Osteoblast (primary cell): ENCODE data around the gene PFDN1. TPM values are rescaled to one million over a fixed set of nuclear protein-coding genes. Genes with fewer than 3 reads are reported as not detected.

Experiments used
- DNase-seq: peaks from one replicate; pipeline ENCODE4 v3.0.0; 2011; ENCODE audit warnings: low spot score, mixed read lengths; ENCODE audit not compliant: insufficient read length; ENCODE audit errors: missing footprints
- H2AFZ ChIP-seq: 2 replicates; pipeline ENCODE4 v1.6.0; 2011; ENCODE audit warnings: mild to moderate bottlenecking, low read length
- H3K27ac ChIP-seq: 2 replicates; pipeline ENCODE4 v1.5.1; 2011; ENCODE audit warnings: mild to moderate bottlenecking, low read depth, low read length, moderate library complexity
- H3K27me3 ChIP-seq: 2 replicates; pipeline ENCODE4 v1.6.0; 2012; ENCODE audit warnings: mild to moderate bottlenecking, control low read depth, inconsistent platforms, low read length, moderate library complexity; ENCODE audit not compliant: insufficient read depth
- H3K36me3 ChIP-seq: 2 replicates; pipeline ENCODE4 v1.5.1; 2011; ENCODE audit warnings: mild to moderate bottlenecking, low read length, control low read depth, moderate library complexity; ENCODE audit not compliant: insufficient read depth
- H3K4me1 ChIP-seq: 2 replicates; pipeline ENCODE4 v1.5.1; 2011; ENCODE audit warnings: mild to moderate bottlenecking, low read length, control low read depth, moderate library complexity; ENCODE audit not compliant: insufficient read depth
- H3K4me2 ChIP-seq: 2 replicates; pipeline ENCODE4 v1.6.0; 2011; ENCODE audit warnings: mild to moderate bottlenecking, low read length; ENCODE audit not compliant: insufficient read depth
- H3K4me3 ChIP-seq: fragments of 200-600 bp; sonication (generic); 3 replicates; pipeline ENCODE4 v1.5.1; 2012; ENCODE audit warnings: mild to moderate bottlenecking, low read length, inconsistent platforms; ENCODE audit not compliant: insufficient read depth
- H3K79me2 ChIP-seq: 2 replicates; pipeline ENCODE4 v1.6.0; 2012; ENCODE audit warnings: mild to moderate bottlenecking, low read length, control low read depth, inconsistent platforms; ENCODE audit not compliant: insufficient read depth
- H3K9me3 ChIP-seq: 2 replicates; pipeline ENCODE4 v1.5.1; 2011; ENCODE audit warnings: low read depth, low read length, control low read depth
- H4K20me1 ChIP-seq: 2 replicates; pipeline ENCODE4 v1.6.0; 2012; ENCODE audit warnings: mild to moderate bottlenecking, low read length, control low read depth; ENCODE audit not compliant: insufficient read depth
- total RNA-seq: library from RNA; depleted of rRNA; stranded (reverse); fragments of >200 nt; gene quantifications from 2 replicates; pipeline ENCODE4 v1.2.3, GENCODE V29; 2012
- TF ChIP-seq, protein P1 (sequence below): IDR thresholded peaks from 2 replicates; pipeline ENCODE4 v1.5.1; 2011; ENCODE audit warnings: mild to moderate bottlenecking, low read depth, low read length, moderate library complexity; ENCODE audit errors: extremely low read depth

PFDN1 gene
- total RNA-seq, 1 donor = 65.9 TPM

DNA sequence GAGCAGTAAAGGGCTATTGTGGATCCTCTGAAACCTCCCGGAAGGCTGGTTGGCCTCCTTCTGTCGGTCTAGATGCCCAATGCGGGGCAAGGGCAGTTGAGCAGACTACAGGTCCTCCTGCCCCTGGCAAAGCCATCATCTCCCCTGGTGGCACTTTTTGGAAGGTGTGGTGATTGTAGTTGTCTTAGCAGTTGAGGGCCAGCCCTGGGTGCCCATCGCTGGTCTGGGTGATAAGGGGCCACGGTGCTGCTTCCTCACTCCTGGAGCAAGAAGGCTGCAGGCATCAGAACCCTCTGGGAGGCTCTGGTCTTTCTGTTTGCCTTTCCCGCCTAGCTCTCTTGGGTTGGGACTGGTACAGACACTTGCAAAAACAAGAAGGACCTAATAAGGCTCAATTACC lies 64.1 kb downstream of the PFDN1 start:
- DNase-seq = no peak
- no peak overlapping the region for H3K4me2 ChIP-seq
- no peaks in the 10 kb centered on the region for H3K9me3 ChIP-seq
- H3K4me3 ChIP-seq = no peak overlapping the region
- H2AFZ ChIP-seq = no peak overlapping the region
- peaks cover 16% of the 10 kb centered on the region for H4K20me1 ChIP-seq
- H3K79me2 ChIP-seq = peaks cover 15% of the 10 kb centered on the region
- peaks cover 2% of the 10 kb centered on the region for H3K36me3 ChIP-seq
- no peaks in the 10 kb centered on the region for H3K27me3 ChIP-seq
- peaks cover 15% of the 10 kb centered on the region for H3K4me1 ChIP-seq
- TF ChIP-seq, protein P1, sequence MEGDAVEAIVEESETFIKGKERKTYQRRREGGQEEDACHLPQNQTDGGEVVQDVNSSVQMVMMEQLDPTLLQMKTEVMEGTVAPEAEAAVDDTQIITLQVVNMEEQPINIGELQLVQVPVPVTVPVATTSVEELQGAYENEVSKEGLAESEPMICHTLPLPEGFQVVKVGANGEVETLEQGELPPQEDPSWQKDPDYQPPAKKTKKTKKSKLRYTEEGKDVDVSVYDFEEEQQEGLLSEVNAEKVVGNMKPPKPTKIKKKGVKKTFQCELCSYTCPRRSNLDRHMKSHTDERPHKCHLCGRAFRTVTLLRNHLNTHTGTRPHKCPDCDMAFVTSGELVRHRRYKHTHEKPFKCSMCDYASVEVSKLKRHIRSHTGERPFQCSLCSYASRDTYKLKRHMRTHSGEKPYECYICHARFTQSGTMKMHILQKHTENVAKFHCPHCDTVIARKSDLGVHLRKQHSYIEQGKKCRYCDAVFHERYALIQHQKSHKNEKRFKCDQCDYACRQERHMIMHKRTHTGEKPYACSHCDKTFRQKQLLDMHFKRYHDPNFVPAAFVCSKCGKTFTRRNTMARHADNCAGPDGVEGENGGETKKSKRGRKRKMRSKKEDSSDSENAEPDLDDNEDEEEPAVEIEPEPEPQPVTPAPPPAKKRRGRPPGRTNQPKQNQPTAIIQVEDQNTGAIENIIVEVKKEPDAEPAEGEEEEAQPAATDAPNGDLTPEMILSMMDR = no peak
- no peak overlapping the region for H3K27ac ChIP-seq

DNA sequence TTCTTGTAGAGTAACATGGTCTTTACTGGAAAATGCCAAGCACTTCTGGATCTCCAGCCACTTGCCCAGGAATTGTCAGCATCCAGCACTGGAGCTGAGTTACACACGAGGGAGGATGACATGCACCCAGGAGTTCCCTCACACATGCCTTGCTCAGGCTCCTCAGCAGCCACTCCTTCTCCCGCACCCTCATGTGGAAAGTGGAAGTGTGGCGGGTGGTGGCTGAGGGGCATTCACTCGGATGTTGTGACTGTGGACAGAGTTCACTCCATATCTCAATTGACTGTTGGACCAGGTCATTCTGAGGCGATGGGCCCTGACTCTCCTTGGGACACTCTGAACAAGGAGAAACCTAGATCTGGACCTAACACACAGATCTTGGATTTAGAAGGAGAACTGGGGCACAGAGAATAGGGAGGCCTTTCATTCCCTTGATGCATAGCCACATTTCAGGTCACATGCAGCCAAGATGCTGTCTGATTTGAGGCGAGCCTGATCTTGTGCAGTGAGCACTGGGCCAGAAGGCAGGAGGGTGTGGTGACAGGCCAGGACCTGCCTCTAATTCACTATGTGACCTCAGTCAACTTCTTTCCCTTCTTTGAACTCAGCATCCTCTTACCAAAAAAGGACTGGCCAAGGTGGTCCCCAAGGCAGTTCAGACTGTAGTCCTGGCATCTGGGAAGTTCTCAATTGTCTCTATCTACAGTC lies 65.9 kb downstream of the PFDN1 start:
- H3K4me1 ChIP-seq = peaks cover 15% of the 10 kb centered on the region
- H4K20me1 ChIP-seq = peaks cover 14% of the 10 kb centered on the region
- H3K4me3 ChIP-seq = no peak overlapping the region
- no peak overlapping the region for H3K4me2 ChIP-seq
- no peaks in the 10 kb centered on the region for H3K27me3 ChIP-seq
- H3K27ac ChIP-seq = no peak overlapping the region
- peaks cover 10% of the 10 kb centered on the region for H3K79me2 ChIP-seq
- TF ChIP-seq, protein P1 = no peak
- DNase-seq = no peak
- H3K9me3 ChIP-seq = no peaks in the 10 kb centered on the region
- H3K36me3 ChIP-seq = no peaks in the 10 kb centered on the region
- no peak overlapping the region for H2AFZ ChIP-seq

DNA sequence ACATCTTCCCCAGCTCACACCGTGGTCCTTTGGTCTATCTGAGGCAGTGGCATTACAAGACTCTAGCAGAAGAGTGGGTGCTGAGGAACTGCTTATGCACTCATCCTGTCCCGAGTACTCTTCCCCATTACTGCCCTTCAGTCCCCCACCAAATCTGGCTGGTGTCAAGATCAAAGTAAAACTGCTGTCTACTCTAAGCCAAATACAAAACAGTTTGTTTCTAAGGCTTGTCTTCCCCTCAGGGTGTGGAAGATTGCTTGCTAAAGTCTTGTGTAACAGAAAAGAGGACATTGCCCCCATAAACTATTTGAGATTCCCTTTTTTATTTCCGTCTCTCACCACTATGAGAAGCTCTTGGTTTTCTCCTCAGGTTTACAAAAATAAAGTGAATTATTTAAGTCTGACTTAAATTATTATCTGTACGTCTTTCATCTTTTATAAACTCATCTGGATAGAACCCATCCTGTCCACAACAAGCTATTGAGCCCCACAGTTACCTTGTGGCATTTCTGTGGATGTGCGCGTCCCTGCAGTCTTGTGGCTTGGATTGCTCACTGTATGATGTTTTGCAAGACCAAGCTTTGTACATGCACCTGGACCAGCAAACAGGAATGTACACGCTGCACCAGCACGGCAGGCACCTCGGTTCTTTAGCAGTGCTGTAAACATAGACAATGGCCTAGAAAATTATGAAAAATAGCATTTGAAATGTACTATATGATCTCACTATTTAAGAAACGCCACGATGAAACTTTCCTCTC lies 66.9 kb downstream of the PFDN1 start:
- H4K20me1 ChIP-seq = peaks cover 11% of the 10 kb centered on the region

More for the DNA sequence above, 66.9 kb downstream of the PFDN1 start:
- TF ChIP-seq, protein P1 = no peak
- peaks cover 9% of the 10 kb centered on the region for H3K79me2 ChIP-seq
- no peaks in the 10 kb centered on the region for H3K9me3 ChIP-seq
- no peak overlapping the region for H3K4me2 ChIP-seq
- no peak overlapping the region for H2AFZ ChIP-seq
- peaks cover 6% of the 10 kb centered on the region for H3K4me1 ChIP-seq
- H3K27ac ChIP-seq = no peak overlapping the region
- DNase-seq = no peak
- no peaks in the 10 kb centered on the region for H3K36me3 ChIP-seq
- no peak overlapping the region for H3K4me3 ChIP-seq
- no peaks in the 10 kb centered on the region for H3K27me3 ChIP-seq
